Mucosa of descending colon (tissue), 3 donors: Measurements from ENCODE around the gene UACA. TPM values are rescaled to one million over a fixed set of nuclear protein-coding genes. Genes with fewer than 3 reads are reported as not detected.
"Not testable (repeated sequence)": the region's sequence is repeated elsewhere in the genome, so short reads cannot be mapped to it uniquely, and the experiment has no call there.

Experiments
- ATAC-seq: fragments of 200-7000 bp; cut with Tn5 transposase; one replicate; pipeline ENCODE4 v1.9.1; 2020; ENCODE audit warnings: mild to moderate bottlenecking, moderate library complexity
- DNase-seq, 3 donors: peaks; one replicate each; pipeline ENCODE4 v3.0.0-alpha.2; 2020
- H3K36me3 ChIP-seq: fragments of 200-600 bp; one replicate; pipeline ENCODE4 v1.8.0; 2021; ENCODE audit warnings: low read depth, mild to moderate bottlenecking
- H3K4me1 ChIP-seq: fragments of 200-600 bp; one replicate; pipeline ENCODE4 v1.8.0; 2021; ENCODE audit warnings: low read depth, mild to moderate bottlenecking
- H3K4me3 ChIP-seq: fragments of 200-600 bp; one replicate; pipeline ENCODE4 v1.8.0; 2021; ENCODE audit warnings: mild to moderate bottlenecking
- H3K9me3 ChIP-seq: fragments of 200-600 bp; one replicate; pipeline ENCODE4 v1.8.0; 2021; ENCODE audit warnings: mild to moderate bottlenecking
- CTCF ChIP-seq: fragments of 200-600 bp; IDR thresholded peaks from one replicate; pipeline ENCODE4 v1.8.0; 2022; ENCODE audit warnings: antibody characterized with exemption, mild to moderate bottlenecking
- intact Hi-C, 2 donors: fragments of 100-400 bp; cut with DNase I in 1 of 2; cut with micrococcal nuclease in 1 of 2; formaldehyde crosslinking; loops; one replicate each; pipeline versions ENCODE4 v1.11.0 to v1.11.1; 2022; cut with DNase I, micrococcal nuclease
- total RNA-seq, 3 donors: library from RNA; stranded (reverse); fragmentation: NEBNext Ultra II Directional in 2 of 3; extraction: Animal tissue kit (Norgen Biotek cat#: 25700) in 2 of 3; gene quantifications; one replicate each; pipeline versions ENCODE4 v1.2.1 to v1.2.4, GENCODE V29; 2021 to 2023
- donor health status: DM: no; HTN: no; CAD: no; lungs with moderate emphysema.
- donor health status: DM: no; HTN: no; CAD: no.
- donor health status: DM: no; HTN: yes; CAD: no.

Gene UACA
- total RNA-seq, 3 donors from 2014 or later, result 42.1 to 74.7 (median 64.9) TPM

- DNase-seq (no peak), ATAC-seq (no peak)
- H3K4me3 ChIP-seq, result no peak overlapping the region
- intact Hi-C loops, result no loop called here
- H3K36me3 ChIP-seq, result no peaks in the 10 kb centered on the region
- H3K4me1 ChIP-seq, result peaks cover 4% of the 10 kb centered on the region
- no peaks in the 10 kb centered on the region for H3K9me3 ChIP-seq
- TF ChIP-seq CTCF, result no peak
Measured at GRCh38 chr15:70664494-70664893, 98.9 kb downstream of the UACA start.

GRCh38 chr15:70663069-70663468 lies 100.3 kb downstream of the UACA start:
- ATAC-seq, H3K36me3 ChIP-seq, intact Hi-C loops, H3K9me3 ChIP-seq, H3K4me3 ChIP-seq, DNase-seq, H3K4me1 ChIP-seq: not testable (repeated sequence)

GRCh38 chr15:70659662-70660061 lies 103.7 kb downstream of the UACA start:
- TF ChIP-seq CTCF, result no peak
- no peaks in the 10 kb centered on the region for H3K4me1 ChIP-seq
- H3K36me3 ChIP-seq, result no peaks in the 10 kb centered on the region
- DNase-seq (no peak), ATAC-seq (no peak)
- intact Hi-C loops, result no loop called here
- H3K9me3 ChIP-seq, result no peaks in the 10 kb centered on the region
- no peak overlapping the region for H3K4me3 ChIP-seq

- H3K4me1 ChIP-seq, result no peaks in the 10 kb centered on the region
- H3K9me3 ChIP-seq, result no peaks in the 10 kb centered on the region
- DNase-seq, result no peak
- no peak for ATAC-seq
- intact Hi-C loops, result no loop called here
- no peak overlapping the region for H3K4me3 ChIP-seq
- no peaks in the 10 kb centered on the region for H3K36me3 ChIP-seq
- no peak for TF ChIP-seq CTCF
Measured at GRCh38 chr15:70658641-70659040, 104.7 kb downstream of the UACA start.

GRCh38 chr15:70653426-70653825 lies 109.9 kb downstream of the UACA start:
- intact Hi-C loops, result no loop called here
- no peak for DNase-seq
- Histone ChIP-seq H3K9me3 (no peaks in the 10 kb centered on the region), H3K4me3 (no peak overlapping the region), H3K36me3 (no peaks in the 10 kb centered on the region), H3K4me1 (no peaks in the 10 kb centered on the region)
- no peak for TF ChIP-seq CTCF
- no peak for ATAC-seq

GRCh38 chr15:70652341-70652740 lies 111.0 kb downstream of the UACA start:
- intact Hi-C loops, result no loop called here
- no peak overlapping the region for H3K4me3 ChIP-seq
- H3K36me3 ChIP-seq, result no peaks in the 10 kb centered on the region
- ATAC-seq (no peak), DNase-seq (no peak)
- no peak for TF ChIP-seq CTCF
- H3K4me1 ChIP-seq, result no peaks in the 10 kb centered on the region
- H3K9me3 ChIP-seq, result no peaks in the 10 kb centered on the region
